NCI-H524 treated with DMSO at 0.1 percent for 48 hours (cell line): ENCODE measurements around the gene ZNF425.
"Not testable (repeated sequence)": the region's sequence is repeated elsewhere in the genome, so short reads cannot be mapped to it uniquely, and the experiment has no call there.

ENCODE experiments used
- DNase-seq: peaks from one replicate; lab custom pipeline; 2025; lab: John Stamatoyannopoulos, UW

ZNF425 gene

GRCh38 chr7:149125863-149126661 is at the start of gene ZNF425:
TSS of gene ZNF425 (minus strand) at chr7:149126324. CDS start at chr7:149126213, 111 bp downstream.
- no peak for DNase-seq

- DNase-seq = no peak
Observed at GRCh38 chr7:149175150-149175549, 49.0 kb upstream of the ZNF425 start.

- no peak for DNase-seq
Observed at GRCh38 chr7:149172534-149172920, 46.4 kb upstream of the ZNF425 start.

- no peak for DNase-seq
Observed at GRCh38 chr7:149171892-149172533, 45.9 kb upstream of the ZNF425 start.

- no peak for DNase-seq
Observed at GRCh38 chr7:149166630-149167352, 40.7 kb upstream of the ZNF425 start.

- DNase-seq = no peak
Observed at GRCh38 chr7:149166142-149166541, 40.0 kb upstream of the ZNF425 start.

- DNase-seq = no peak
Observed at GRCh38 chr7:149161241-149161848, 35.2 kb upstream of the ZNF425 start.

- no peak for DNase-seq
Observed at GRCh38 chr7:149156898-149157297, 30.8 kb upstream of the ZNF425 start.

- DNase-seq = no peak
Observed at GRCh38 chr7:149154056-149154455, 27.9 kb upstream of the ZNF425 start.

- DNase-seq = no peak
Observed at GRCh38 chr7:149153346-149153745, 27.2 kb upstream of the ZNF425 start.

GRCh38 chr7:149150981-149151380 is 24.9 kb upstream of the ZNF425 start:
- no peak for DNase-seq

GRCh38 chr7:149147752-149148653 is 21.9 kb upstream of the ZNF425 start:
- no peak for DNase-seq

- no peak for DNase-seq
Observed at GRCh38 chr7:149147072-149147751, 21.1 kb upstream of the ZNF425 start, which contains the start of gene ZNF398. TSS of gene ZNF398 (plus strand) at chr7:149147453. CDS start at chr7:149147743, 290 bp downstream.

GRCh38 chr7:149145031-149145845 is 19.1 kb upstream of the ZNF425 start:
- DNase-seq = no peak

- not testable (repeated sequence) for DNase-seq
Observed at GRCh38 chr7:149144436-149144922, 18.4 kb upstream of the ZNF425 start.

- DNase-seq = no peak
Observed at GRCh38 chr7:149141893-149142292, 15.8 kb upstream of the ZNF425 start.

- DNase-seq = no peak
Observed at GRCh38 chr7:149140831-149141230, 14.7 kb upstream of the ZNF425 start.

- no peak for DNase-seq
Observed at GRCh38 chr7:149136118-149136517, 10.0 kb upstream of the ZNF425 start.

- DNase-seq = no peak
Observed at GRCh38 chr7:149133028-149133710, 7.0 kb upstream of the ZNF425 start.
